Endothelial cell of hepatic sinusoid (primary cell): ENCODE measurements around the gene ZNF474.
"Not testable (repeated sequence)": the region's sequence is repeated elsewhere in the genome, so short reads cannot be mapped to it uniquely, and the experiment has no call there.

Source experiments
- in situ Hi-C: cut with HindIII; loops from 2 replicates; pipeline ENCODE4 v1.10.0; 2017; ENCODE audit warnings: low sequenced_read_pairs

The ZNF474 gene

GRCh38 chr5:122129306-122129705 is at the start of gene ZNF474:
Gene ZNF474, plus strand, starts transcription at chr5:122129546. Its CDS starts 22,445 bp downstream, at chr5:122151991.
- in situ Hi-C loops: no loop called here

GRCh38 chr5:122081541-122081940 is 47.8 kb upstream of the ZNF474 start:
- in situ Hi-C loops: no loop called here

- in situ Hi-C loops: no loop called here
Observed at GRCh38 chr5:122083535-122083934, 45.8 kb upstream of the ZNF474 start.

- in situ Hi-C loops: no loop called here
Observed at GRCh38 chr5:122085041-122085440, 44.3 kb upstream of the ZNF474 start.

- in situ Hi-C loops: no loop called here
Observed at GRCh38 chr5:122089096-122090013, 40.0 kb upstream of the ZNF474 start.

- in situ Hi-C loops: no loop called here
Observed at GRCh38 chr5:122091936-122092600, 37.3 kb upstream of the ZNF474 start.

- in situ Hi-C loops: no loop called here
Observed at GRCh38 chr5:122093415-122094180, 35.7 kb upstream of the ZNF474 start.

- in situ Hi-C loops: not testable (repeated sequence)
Observed at GRCh38 chr5:122094251-122094650, 35.1 kb upstream of the ZNF474 start.

GRCh38 chr5:122095158-122095557 is 34.2 kb upstream of the ZNF474 start:
- in situ Hi-C loops: loop anchor here (5.0 kb wide), 2 partner anchors 43 to 62 kb away; no protein-coding TSS in a partner anchor

GRCh38 chr5:122097391-122097790 is 32.0 kb upstream of the ZNF474 start:
- in situ Hi-C loops: loop anchor here (5.0 kb wide), 2 partner anchors 45 to 60 kb away; no protein-coding TSS in a partner anchor

GRCh38 chr5:122099060-122099790 is 30.1 kb upstream of the ZNF474 start:
- in situ Hi-C loops: loop anchor here (5.0 kb wide), 2 partner anchors 47 to 58 kb away; no protein-coding TSS in a partner anchor

GRCh38 chr5:122101636-122102285 is 27.6 kb upstream of the ZNF474 start:
- in situ Hi-C loops: no loop called here

GRCh38 chr5:122102825-122103224 is 26.5 kb upstream of the ZNF474 start:
- in situ Hi-C loops: no loop called here

GRCh38 chr5:122105909-122106308 is 23.4 kb upstream of the ZNF474 start:
- in situ Hi-C loops: no loop called here

GRCh38 chr5:122107016-122107415 is 22.3 kb upstream of the ZNF474 start:
- in situ Hi-C loops: no loop called here

- in situ Hi-C loops: no loop called here
Observed at GRCh38 chr5:122110987-122111386, 18.4 kb upstream of the ZNF474 start.

GRCh38 chr5:122111460-122111859 is 17.9 kb upstream of the ZNF474 start:
- in situ Hi-C loops: no loop called here

- in situ Hi-C loops: no loop called here
Observed at GRCh38 chr5:122112063-122112462, 17.3 kb upstream of the ZNF474 start.

- in situ Hi-C loops: no loop called here
Observed at GRCh38 chr5:122112733-122113558, 16.4 kb upstream of the ZNF474 start.
